Suprapubic skin (tissue), 4 donors: Measurements from ENCODE around the gene CD63.

Experiments used
- CTCF ChIP-seq, 2 donors: fragments of 200-600 bp in 1 of 2; fragments of 450-650 bp in 1 of 2; sonication (generic) in 1 of 2; IDR thresholded peaks; one replicate each; pipeline ENCODE4 v1.5.1; 2016 to 2019; ENCODE audit warnings: antibody characterized with exemption in 2 of 2, mild to moderate bottlenecking in 1 of 2, moderate library complexity in 1 of 2
- EP300 ChIP-seq: sonication (generic); formaldehyde crosslinking; IDR thresholded peaks from one replicate; pipeline ENCODE4 v1.6.1; 2017; ENCODE audit warnings: antibody characterized with exemption
- POLR2A ChIP-seq, 2 donors: fragments of 450-650 bp; IDR thresholded peaks; one replicate each; pipeline ENCODE4 v1.6.1; 2017; ENCODE audit warnings: antibody characterized with exemption in 2 of 2, mild to moderate bottlenecking in 2 of 2, moderate library complexity in 2 of 2
- POLR2AphosphoS5 ChIP-seq, 3 donors: sonication (generic); formaldehyde crosslinking; IDR thresholded peaks; one replicate each; pipeline ENCODE4 v1.6.1; 2017; ENCODE audit warnings: antibody characterized with exemption in 3 of 3

GRCh38 chr12:55743406-55744339 lies 14.9 kb upstream of the CD63 start:
- TF ChIP-seq CTCF (IDR thresholded peaks at IDR 0.05), result no peak
- TF ChIP-seq POLR2AphosphoS5 (IDR thresholded peaks at IDR 0.05), result no peak
- no peak for TF ChIP-seq POLR2A (IDR thresholded peaks at IDR 0.05)
- no peak for TF ChIP-seq EP300
